Measurements from ENCODE around the gene KRT82.

The KRT82 gene

DNA sequence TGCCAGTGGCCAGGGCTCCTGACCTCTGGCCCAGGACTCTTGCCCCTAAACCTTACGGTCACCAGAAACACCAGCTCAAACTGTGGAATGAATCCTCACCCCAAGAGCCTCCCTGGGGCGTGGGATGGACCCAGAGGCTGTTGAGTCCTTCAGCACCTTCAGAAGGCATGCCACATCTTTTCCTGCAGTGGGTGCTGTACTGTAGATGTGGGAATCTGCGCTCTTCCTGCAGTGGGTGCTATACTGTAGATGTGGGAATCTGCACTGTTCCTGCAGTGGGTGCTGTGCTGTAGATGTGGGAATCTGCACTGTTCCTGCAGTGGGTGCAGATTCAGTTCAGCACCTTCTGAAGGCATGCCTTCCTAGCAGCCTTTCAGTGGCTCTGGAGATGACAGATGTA is 1.2 kb downstream of the KRT82 start:
- no peak for DNase-seq

DNA sequence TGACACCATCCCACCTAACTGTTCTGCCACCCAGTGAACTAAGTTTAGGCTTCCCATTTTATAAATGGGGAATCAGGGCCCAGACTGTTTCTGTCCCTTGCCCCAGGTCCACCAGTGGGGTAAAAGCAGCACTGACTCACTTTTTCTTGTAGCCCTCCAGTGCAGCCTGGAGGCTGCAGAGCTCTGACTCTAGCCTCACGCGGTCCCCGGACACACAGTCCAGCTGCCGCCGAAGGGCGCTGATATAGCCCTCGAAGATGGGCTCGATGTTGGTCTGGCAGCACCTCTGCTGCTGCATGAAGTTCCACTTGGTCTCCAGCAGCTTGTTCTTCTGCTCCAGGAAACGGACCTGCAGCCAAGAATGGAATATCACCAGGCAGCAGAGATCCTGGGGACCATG is 2.6 kb downstream of the KRT82 start:
- no peak for DNase-seq

DNA sequence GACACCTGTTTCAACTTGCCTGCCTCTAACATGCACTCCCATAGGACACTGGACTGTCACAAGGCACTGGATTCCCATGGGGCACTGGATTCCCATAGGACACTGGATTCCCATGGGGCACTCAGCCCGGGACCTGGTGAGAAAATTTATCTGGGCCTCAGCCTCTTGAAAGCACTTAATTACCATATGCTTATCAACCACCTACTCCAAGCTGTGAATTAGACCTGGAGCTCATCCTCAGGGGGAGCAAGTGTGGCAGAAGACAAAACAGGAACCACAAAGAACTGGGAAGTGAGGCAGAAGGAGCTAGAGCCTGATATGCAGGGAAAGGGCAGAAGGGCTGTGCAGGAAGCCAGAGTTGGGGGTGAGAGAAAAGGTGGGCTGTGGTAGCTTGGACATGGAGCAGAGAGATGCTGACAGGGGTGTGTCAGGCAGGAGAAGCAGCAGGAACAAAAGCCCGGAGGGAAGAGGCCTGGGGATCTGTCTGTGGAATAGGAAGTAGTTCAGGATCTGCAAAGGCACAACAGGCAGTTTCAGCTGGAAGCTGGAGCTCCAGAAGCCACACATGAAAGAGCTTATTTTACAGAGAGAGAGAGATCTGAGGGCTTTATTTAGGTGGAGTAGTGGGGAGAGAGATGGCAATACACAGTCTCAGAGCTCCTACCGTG is 3.1 kb downstream of the KRT82 start:
- DNase-seq = no peak

DNA sequence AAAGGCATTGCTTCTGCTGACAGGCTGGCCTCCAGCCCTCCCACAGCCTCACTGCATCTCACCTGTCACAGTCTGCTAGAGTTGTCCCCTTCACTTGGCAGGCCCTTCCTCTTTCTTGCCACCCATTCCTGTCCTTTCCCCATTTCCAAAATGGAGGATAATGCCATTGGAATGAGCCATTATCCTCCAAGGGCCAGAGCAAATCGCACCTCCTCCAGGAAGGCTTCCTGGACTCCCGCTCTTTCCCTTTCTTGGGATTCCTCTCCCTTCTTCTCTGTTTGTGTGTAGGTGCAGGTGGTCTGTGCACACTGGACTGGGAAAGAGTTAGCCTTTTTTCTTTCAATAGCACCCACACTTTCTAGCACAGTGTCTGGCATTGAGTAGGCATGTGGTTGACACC is 3.8 kb downstream of the KRT82 start:
- DNase-seq = no peak

DNA sequence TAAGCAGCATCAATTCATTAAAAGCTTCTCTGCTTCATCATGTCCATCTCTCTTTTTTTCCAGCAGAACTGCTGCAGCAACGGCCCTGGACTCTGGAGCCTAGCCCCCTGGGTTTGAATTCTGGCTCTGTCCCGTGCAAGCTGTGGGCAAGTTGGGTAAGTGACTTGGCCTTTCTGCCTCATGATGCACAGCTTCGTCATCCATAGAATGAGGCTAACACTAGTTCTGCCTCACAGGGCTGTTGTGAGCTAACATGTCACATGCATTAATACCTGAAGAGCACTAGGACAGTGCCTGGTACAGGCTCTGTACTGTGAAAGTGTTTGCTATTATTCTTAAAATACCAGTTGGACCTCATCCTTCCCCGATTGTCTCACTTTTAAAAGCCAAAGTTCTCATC is 4.2 kb downstream of the KRT82 start:
- DNase-seq = no peak

DNA sequence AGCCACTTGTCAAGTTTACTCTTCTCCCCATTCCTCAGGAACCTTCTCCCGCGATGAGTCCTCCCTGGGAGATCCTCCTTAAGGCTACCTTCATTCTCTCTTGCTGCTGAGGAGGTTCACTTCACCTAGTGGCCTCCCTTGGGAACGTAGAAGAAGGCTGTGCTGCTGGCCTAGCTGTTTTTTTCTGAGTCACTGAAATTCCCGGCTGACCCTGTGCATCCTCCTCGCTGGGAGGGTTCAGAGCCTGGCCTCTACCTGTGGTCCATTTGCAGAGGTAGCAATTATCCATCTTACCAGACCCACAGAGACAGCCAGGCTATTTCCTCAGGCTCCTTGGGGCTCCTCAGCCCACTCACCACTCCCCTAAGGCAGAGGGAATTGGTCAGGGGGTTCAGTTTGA is 4.6 kb downstream of the KRT82 start:
- no peak for DNase-seq

DNA sequence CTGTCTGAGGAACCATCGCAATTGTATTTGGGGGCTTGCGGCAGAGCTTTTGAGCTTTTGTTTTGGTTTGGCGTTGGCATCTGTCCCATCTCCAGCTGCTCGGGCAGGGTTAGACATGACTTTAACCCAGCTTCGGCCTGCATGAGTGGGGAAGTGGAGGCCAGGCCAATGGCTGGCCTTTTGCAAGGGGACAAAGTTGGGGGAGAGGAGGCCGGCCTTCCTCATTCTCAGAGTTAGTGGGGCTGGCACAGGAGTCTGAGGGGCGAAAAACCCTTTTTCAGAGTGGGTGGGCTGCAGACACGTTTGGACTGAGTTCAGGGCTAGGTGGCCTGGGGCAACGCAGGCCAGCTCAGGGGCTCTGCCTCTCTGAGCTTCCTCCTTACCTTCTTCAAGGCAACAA is 5.2 kb downstream of the KRT82 start:
- DNase-seq = no peak

DNA sequence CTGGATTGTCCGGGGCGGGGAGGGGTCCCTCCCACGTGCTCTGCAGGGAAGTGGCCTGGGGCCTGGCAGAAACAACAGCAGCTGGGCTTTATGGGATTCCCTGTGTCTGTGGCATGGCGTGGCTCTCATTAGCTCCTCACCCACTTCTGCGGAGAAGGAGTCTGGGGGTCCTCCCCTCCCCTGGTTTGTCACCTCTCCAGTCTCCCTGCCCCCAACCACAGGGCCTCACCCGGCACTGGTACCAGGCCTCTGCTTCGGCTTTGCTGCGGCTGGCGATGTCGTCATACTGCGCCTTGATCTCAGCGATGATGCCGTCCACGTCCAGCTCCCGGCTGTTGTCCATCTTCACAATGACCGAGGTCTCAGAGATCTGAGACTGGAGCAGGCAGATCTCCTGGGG is 6.4 kb downstream of the KRT82 start:
- no peak for DNase-seq

DNA sequence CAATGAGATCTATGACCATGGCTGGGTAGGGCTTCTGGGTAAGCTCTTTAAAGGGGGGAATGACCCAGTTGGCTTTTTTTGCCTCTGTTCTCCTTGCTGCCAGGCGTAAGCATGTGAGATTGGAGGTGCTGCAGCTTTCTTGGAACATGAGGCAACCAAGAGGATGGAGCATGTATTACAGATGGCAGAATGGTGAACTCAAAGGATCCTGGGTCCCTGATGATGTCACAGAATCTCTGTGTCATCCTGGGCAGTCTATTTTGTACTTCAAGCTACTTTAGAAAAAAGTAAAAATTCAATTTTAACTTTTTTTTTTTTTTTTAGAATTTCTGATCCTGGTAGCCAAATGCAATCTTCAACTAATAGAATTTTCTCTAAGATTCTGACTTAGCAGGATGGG is 8.0 kb downstream of the KRT82 start:
- DNase-seq = no peak

DNA sequence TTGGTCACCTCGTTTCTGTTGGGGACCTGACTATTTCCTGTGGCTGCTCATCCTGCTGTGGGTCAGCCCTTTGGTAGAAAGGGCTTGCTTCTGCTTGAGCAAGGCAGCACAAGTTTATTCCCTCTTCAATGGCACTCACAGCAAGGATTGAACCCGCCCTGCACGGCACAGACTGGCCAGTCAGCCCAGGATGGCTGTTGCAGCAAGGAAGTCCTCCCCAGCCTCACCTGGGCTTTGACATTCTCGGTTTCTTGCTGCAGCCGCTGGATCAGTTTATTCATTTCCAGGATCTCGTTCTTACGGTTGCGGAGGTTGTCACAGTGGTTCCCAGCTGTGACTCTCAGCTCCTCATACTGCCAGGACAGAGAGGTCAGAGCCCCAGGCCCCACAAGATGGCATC is 9.5 kb downstream of the KRT82 start:
- DNase-seq = no peak

DNA sequence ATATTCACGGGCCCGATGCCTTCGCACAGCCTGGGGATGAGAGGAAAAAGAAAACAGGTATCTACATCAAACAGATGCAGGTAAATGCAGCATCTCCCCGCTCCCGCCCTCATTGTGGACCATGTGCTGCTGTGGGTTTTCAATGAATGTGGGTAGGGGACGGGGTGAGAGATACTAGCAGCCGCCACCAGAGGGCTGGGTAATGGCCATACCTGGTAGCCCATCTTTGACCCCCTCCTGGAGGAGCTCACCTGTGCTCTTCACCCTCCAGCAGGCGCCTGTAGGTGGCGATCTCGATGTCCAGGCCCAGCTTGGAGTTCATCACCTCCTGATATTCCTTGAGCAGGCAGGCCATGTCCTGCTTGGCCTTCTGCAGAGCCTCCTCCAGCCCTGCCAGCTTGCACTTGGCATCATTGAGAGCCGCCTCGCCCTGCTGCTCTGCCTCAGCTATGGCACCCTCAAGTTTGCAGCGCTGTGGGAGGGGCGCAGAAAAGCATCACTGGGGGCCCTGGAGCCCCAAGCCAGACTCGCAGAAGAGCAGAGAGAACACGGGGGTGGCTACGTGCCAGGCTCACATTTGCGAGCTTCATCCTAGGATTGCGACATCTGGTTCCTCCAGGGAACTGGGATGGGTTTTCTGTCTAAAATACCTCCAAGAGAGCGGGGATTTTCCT is 10.2 kb downstream of the KRT82 start:
- DNase-seq = no peak

DNA sequence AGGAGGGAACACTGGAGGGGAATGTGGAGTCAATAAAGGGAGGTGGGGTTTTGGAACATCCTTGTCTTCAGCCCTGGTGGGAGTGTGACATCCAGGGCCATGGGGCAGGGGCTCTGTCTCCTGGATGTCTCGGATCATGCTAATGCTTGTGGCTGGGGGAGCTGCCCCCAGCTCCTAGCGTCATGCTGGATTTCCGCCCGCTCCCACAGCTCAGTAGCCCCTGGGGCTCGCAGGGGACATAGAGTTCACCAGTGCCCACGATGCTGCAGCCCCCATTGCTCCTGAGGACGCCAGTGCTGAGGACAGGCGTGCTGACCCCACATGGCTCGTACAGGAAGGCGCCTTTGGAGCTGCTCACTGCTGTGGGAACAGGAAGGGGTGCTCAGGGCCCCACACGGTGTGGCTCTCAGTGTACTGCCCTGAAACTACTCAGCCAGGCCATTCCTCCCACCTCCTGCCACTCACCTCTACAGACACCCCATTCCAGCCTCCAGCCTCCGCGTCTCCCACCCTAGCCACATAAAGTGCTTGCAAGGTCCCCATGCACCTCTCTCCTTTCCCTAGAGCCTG is 11.2 kb downstream of the KRT82 start:
- no peak for DNase-seq

DNA sequence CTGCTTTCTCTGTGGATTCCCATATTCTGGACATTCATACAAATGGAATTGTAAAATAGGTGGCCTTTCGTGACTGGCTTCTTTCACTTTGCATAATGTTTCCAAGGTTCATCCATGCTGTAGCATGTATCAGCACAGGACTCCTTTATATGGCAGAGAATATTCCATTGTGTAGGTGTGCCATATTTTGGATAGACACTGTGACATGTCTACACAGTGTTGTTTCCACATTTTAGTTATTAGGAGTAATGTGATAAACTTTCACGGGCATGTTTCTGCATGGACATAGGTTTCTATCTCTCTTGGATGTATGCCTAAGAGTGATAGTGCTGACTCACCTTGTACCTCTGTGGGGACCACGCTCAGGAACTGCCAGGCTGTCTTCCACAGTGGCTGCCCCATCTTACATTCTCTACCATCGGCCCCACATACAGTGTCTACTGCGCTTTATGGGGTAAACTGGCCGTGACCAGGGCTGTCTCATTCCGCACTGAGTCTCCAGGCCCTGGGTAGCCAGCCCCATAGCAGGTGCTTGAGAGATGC is 13.6 kb downstream of the KRT82 start:
- no peak for DNase-seq

DNA sequence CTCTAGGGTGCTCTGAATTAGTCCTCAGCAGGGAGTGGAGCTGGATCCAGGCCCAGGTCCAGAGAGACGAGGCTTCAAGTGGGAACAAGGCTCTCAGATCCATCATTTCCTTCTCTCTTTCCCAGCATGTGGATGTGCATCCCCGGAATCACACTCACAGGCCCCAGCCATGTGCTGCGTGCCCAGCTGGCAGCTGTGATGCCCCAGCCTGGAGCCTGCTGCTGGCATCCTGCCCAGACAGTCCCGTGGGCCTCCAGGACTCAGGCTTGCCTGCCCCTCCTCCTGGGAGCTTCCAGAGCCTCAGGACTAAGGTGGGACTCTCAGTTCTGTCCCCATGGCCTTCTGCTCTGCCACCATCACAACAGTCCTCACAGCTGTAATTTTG is 14.5 kb downstream of the KRT82 start:
- no peak for DNase-seq

DNA sequence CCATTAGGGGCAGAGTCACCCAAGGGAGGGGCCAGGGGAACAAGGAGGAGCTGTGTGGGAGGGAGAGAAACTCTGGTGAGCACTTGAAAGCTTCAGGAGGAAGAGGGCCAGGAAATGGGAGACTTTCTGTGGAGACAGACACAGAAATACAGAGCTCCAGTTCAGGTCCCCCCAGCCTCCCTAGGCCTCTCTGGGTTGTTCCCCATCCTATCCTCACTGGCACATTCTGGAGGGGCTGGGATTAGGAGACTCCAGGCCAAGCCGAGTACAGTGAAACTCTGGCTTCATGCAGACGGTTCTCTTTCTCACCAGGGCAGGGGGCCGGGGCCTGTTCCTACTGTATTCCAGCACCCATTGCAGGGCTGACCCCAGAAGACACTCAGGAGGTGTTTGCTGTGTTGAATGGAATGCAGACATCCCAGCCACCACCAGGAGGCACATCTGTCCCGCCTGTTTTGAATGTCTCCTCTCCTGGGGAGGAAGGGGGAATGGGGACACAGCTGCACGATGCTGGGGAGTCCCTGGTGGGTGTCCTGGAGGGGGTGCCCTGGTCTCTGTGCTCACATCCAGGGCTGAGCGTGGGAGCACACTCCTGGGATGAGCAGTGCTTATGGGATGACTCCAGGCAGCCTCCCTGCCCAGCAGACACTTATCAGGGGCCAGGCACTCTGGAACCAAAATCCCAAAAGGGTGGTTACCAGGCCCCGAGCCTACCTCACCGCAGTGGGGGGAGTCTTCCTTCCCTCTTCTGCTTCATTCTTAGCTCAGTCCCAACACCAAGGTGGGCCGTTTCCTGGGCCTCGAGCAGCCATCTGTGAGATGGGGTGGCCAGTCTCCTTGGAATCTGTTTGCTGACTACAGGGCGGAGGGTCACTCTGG is 15.2 kb downstream of the KRT82 start:
- DNase-seq = no peak

DNA sequence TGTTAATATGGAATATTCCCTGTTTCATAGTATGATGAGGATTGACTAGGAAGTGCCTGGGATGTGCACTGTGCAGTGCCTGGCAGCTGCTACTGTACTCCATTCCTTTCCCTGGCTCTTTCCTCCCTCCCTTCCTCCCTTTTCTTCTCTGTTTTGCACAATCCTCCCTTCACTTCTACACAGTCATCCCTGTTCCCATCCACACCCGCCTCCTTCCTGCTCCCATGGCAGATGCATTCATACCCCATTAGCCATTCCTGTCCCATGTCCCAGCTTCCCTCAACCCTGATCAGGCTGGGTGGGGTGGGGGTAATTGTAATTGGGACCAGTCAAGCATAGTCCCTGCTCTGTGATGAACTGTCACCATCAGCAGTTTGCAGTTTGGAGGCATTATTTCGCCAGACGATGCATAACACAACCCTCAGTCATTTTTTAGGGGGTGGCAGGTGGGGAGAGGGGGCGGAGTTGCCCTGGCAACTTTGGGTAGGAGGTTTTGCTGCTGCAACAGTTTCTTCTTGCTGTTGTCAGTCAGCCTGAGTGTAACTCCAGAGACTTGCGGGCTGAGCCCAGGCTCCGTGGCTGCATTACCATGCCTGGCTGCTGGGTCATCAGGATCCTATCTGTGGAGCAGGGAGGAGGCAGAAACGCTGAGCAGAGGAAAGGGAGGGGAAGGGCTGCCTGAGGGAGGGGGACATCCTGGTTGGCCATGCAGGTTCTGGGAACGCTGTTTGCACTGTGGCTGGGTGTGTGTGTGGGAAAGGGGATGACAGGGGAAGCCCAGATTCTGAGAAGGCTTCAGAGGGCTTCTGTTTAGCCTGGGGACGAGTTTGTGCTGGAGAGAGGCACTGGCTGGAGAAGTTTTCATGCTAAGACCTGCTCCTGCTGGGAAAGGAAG is 16.6 kb downstream of the KRT82 start:
- DNase-seq = no peak

DNA sequence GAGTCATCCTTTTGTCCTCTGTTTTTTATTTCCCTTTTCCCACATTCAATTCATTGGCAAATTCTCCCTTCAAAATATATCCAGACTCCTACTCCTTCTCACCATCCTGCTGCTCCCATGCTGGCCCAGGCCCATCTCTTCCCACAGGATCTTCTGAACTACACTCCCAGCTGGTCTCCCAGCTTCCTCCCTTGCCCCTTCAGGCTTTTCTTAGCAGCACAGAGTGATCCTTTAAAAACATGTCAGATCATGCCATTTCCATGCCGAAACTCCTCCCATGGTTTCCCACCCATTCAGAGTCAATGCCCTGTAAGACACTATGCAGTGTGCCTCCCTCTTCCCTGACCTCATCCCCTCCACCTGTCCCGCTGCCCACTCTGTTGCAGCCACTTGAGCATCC is 18.3 kb downstream of the KRT82 start:
- DNase-seq = no peak

DNA sequence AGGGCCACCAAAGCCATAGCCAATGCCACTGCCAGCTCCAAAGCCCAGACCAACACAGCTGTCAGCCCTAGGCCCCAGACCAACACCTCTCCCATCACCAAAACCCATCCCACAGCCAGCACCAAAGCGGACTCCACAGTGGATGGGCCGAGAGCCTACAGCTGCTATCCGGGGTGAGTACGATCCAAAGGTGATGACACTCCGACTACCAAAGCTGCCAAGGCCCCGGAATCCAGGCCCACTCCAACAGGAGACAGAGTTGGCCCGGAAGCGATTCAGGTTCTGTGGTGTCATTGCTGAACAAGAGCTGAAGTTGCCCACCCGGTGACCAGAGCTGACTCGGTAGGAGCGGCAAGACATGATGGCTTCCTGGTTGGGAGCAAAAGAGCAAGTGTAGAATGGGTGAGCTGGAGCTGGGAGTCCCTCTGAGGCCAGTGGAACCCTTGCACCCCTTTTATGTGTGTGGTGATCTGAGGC is 20.9 kb downstream of the KRT82 start, which contains the start of gene KRT84:
KRT84 (minus strand) TSS at position 427 of the 477 bp plus-strand sequence; CDS start at position 360, 67 bp downstream.
- DNase-seq = no peak

DNA sequence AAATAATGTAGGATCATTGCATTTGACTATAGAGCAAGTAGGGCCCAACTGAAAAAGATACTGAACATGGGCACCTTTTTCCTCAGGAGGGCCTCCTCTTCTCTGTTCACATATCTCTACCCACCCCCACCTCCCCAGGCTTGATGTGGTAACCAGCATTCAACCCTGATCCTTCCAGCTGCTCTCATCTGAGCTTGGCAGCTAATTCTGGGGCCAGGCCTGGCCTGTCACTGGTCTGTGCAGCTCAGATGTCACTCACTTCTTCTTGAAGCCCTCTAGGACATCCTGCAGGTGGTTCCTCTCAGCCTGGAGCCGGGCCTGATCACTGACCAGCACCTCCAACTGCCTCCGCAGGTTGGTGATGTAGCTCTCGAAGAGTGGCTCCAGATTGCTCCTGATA is 22.8 kb downstream of the KRT82 start:
- no peak for DNase-seq

DNA sequence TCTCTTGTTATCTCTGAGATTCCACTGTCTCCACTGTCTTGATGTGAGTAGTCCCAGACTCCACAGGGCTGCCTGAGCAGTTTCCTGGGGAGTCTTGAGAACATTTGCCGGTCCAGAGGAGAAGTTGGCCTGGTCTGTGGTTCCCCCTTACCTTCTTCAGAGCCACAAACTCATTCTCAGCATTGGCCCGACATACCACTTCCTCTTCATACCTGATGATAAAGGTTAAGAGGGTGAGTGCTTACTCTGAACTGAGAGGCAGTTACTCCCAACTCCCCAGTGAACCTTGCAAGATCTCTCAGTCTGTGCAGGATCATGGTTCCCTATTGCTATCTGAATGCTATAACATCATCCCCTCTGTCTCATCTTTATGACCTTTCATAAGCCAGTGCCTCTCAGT is 23.3 kb downstream of the KRT82 start:
- DNase-seq = no peak

DNA sequence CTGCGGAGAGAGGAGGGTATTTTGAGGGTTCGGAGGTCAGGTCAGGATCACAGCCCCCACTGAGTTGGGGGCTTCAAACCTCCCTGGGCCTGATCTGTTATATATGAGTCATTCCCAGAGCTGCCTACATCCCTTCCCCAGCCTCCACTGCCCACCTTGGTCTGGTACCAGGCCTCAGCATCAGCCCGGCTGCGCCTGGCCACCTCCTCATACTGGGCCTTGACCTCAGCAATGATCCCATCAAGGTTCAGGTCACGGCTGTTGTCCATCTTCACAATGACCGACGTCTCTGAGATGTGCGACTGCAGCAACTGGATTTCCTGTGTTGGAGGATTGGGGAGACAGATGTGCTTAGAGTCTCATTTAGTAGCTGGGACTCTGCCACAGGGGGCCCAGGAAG is 24.9 kb downstream of the KRT82 start:
- DNase-seq = no peak

DNA sequence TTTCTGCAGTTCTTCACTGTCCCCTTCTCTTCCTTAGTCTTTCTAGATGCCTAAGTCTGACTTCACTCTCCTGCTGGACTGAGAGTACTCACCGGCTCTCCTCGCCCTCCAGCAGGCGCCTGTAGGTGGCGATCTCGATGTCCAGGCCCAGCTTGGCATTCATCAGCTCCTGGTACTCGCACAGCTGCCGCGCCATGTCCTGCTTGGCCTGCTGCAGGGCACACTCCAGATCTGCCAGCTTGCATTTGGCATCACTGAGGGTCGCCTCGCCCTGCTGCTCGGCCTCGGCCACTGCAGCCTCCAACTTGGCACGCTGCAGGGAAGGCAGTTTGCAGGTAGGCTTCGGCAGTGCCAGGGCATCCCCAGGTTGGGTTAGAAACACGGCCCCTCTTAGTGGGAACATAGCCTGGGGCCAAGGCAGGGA is 25.9 kb downstream of the KRT82 start:
- no peak for DNase-seq

Data from SIG-M5 (cell line).